Inflammatory macrophage treated with lipopolysaccharide for 4 hours (primary cell): ENCODE results near the gene TMEM254.
"Not testable (repeated sequence)": the region's sequence is repeated elsewhere in the genome, so short reads cannot be mapped to it uniquely, and the experiment has no call there.

Experiments used
- DNase-seq: peaks from one replicate; pipeline ENCODE4 v3.0.0-alpha.2; 2020

TMEM254 gene, protein sequence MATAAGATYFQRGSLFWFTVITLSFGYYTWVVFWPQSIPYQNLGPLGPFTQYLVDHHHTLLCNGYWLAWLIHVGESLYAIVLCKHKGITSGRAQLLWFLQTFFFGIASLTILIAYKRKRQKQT

DNA sequence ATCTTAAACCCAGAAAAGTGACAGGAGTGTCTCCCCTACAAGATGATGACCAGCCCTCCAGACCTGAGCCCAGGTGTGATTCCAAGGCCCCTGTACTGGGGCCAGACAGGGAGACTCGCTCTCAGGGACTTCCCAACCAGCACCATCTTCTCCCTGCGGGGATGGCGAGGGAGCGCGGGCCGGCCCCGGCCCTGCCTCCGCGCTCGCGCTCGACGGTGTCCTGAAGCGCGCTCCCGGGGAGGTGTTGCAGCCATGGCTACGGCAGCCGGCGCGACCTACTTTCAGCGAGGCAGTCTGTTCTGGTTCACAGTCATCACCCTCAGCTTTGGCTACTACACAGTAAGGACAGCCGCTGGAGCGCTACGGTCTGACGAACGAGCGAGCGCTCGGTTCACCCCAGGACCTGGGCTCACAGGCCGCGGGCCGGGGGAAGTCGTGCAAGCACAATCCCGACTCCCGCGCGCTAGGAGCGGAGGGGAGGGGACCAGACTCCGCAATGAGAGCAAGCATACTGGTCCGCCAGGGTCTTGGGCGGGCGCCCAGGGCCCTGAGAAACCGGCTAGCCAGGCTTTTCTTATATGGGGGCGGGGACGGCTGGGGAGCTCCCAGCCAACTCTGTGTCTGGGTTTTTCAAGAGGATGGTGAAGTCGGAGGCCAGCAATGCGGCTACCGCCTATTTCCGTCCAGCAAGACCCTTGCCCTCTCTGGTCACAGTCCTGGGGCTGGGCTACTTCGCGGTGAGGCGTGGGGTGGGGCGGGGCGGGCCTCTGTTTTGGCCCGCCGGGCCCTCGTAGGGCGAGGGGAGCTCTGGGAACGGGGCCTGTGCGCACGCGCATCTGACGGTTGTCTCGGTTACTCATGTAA lies at the start of gene TMEM254:
Gene TMEM254 (plus strand): TSS at position 218 of the 864 bp plus-strand sequence. CDS start 35 bp downstream, at position 253.
- DNase-seq = peak; percentile 94

DNA sequence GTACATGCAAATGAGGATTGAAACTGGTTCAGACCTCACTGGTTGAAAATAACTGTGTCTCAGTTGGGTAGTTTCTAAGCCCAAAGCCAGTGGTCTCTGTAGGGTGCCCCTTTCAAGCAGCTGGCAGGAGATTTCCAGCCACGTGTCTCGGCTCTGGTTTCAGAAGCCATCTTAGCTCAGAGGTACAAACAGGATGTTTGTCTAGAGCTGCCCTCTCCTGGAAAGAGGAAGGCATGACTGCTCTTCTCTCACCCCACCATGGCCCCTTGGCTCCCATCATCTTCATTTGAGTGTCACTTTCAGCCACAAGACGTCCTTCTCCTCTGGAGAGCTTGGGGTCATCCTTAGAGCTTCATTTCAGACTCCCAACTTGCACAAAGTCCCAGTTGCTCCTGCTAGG lies 49.3 kb upstream of the TMEM254 start:
- peak; percentile 18 for DNase-seq

DNA sequence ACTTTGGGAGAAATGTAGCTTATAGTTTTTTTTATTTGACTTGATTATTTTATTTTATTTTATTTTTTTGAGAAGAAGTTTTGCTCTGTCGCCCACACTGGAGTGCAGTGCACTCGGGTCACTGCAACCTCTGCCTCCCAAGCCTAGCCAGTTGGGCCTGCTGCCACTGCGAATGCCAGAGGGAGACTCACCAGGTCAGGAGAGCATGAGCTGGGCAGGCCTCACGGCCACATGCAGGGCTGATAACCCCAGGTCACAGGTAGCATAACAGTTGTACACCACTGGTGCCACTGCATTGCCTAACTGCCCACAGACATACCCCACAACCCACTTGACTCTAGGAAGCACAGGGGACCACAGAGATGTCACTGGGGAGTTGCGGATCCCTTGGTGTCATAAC lies 48.6 kb upstream of the TMEM254 start:
- DNase-seq = not testable (repeated sequence)

DNA sequence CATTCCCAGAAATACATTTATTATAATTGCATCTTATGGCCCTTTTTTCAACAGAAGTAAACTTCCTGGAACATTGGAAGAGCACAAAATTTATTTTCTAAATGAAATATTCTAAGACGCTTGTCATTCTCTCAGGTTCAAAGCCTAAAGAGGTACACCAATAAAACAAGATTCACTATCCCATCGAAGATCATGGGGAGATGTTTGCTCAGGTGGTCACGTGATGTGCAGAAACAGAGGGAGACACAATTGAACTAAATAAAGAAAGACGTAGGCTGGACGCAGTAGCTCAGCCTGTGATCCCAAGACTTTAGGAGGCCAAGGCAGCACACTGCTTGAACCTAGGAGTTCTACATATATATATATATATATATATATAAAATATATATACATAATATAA lies 46.0 kb upstream of the TMEM254 start:
- DNase-seq = no peak

DNA sequence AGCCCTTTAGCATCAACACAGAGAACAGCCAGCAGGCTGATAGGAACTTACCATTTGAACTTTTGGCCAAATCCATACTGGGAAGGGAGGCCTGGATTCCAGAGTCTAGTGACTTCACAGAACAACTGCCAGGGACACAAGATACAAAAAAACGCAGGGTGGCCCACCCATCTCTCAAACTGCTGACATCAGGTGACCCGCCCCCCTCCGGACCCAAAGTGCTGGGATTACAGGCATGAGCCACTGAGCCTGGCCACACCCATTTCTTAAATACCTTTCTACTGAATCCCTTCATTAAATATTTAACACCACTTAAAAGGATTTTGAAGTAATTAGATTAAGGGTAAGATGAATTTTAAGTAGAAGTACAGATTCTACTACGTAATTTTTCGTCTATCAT lies 43.7 kb upstream of the TMEM254 start:
- DNase-seq = not testable (repeated sequence)

DNA sequence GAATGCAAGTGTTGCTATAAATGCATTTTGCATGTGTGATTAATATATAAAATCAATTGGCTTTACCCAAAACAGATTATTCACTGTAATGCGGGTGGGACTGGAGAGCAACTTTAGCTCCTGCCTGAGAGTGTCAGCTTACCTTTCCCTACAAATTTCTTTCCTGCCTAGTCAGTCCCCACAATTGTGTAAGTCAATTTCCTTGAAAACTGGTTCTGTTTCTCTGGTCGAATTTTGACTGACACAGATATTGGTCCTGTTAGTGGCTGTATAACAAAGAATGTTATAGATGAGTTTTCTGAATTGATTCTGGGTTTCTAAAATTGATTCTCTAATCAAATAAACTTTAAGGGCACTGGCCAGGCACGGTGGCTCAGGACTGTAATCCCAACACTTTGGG lies 43.0 kb upstream of the TMEM254 start:
- not testable (repeated sequence) for DNase-seq

DNA sequence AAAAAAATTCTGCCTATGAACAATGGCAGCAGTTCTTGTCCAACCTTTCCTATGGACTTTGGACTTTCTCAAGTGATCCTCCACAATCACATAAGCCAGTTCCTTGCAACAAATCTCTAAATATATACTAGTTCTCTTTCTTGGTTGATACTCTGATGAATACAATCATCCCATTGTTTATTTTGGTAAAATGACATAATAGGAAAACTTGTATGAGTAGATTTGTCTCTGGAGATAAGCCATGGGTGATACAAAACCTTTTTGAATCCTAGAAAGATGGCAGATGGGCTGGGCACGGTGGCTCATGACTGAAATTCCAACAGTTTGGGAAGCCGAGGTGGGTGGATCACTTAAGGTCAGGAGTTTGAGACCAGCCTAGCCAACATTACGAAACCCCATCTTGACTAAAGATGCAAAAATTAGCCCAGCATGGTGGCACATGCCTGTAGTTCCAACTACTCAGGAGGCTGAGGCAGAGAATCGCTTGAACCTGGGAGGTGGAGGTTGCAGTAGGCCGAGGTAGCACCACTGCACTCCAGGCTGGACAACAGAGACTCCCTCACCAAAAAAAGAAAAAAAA lies 41.5 kb upstream of the TMEM254 start:
- DNase-seq = not testable (repeated sequence)

DNA sequence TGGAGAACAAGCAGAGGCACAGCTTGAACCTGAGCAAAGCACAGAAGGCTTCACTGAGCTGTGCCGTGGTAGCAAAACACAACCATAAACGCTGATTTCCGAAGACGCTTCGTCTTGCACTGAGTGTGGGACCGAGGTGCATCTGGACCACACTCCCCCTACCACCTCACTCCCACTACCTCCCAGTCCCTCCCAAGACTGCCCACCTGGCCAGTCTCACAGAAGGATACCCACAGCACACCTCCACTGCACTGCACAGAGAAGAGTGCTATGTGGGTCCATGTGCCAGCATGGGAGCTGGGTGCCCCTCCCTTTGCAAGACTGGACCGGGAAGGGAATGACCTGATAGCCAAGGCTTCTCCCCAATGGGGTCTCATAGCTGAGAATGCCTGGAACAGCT lies 40.2 kb upstream of the TMEM254 start:
- not testable (repeated sequence) for DNase-seq

DNA sequence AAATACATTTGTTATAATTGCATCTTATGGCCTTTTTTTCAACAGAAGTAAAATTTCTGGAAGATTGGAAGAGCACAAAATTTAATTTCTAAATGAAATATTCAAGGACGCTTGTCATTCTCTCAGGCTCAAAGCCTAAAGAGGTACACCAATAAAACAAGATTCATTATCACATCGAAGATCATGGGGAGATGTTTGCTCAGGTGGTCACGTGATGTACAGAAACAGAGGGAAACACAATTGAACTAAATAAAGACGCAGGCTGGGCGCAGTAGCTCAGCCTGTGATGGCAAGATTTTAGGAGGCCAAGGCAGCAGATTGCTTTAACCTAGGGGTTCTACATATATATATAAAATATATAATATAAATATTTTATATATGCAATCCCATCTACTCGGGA lies 37.3 kb upstream of the TMEM254 start:
- no peak for DNase-seq

DNA sequence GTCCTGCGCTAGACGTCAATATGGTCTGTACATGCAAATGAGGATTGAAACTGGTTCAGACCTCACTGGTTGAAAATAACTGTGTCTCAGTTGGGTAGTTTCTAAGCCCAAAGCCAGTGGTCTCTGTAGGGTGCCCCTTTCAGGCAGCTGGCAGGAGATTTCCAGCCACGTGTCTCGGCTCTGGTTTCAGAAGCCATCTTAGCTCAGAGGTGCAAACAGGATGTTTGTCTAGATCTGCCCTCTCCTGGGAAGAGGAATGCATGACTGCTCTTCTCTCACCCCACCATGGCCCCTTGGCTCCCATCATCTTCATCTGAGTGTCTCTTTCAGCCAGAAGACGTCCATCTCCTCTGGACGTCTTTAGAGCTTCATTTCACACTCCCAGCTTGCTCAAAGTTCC lies 33.5 kb upstream of the TMEM254 start:
- peak; percentile 4 for DNase-seq

DNA sequence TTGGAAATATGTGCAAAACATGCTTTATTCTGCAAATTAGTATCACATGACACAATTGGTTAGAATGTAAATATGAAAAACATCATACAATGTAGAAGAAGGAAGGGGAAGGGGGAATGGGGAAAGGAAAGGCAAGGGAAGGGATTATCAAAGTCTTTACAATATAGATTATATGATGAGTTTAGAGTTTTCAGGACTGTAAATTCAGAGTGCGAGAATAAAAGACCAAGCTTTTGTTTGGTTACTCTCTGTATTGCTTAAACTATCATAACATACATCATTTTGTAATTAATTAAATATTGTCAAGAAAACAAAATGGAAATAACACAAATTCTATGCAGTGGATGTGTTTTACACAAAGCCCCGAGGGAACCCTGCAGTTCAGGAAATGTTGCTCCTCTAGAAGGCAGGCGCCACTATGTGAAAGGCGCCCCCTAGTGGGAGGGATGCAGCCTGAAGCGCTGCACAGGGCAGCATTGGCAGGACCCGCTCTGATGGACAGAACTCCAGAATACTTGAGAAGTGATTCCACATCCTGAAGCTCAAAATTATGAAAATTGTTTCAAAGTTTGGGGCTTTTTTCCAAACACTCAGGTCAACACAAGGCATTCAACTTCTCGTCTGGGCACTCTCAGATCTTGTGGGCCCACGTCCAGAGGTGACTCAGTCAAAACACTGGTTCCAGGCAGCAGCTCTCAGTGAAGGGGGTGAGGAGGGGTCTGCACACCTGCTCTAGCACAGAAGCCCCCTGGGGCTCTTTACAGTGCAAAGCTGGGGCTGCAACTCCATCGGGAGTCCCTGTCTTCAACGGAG lies 31.6 kb upstream of the TMEM254 start:
- peak; percentile 74 for DNase-seq

DNA sequence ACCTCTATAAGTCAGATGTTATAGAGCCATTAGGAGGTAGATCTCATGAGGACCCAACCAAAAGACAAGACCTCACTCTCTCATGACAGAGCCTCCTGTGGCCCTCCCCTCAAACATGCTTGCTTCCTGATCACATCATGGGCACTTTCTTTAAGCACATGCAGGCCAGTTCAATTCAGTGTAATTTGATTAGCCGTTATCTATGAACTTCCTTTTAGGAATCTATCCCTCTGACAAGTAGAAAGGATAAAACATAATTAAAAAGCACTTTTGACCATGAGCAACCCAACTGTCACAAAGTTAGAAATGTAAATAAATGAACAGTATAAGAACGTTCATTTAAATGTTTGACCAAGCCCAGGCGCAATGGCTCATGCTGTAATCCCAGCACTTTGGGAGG lies 27.7 kb upstream of the TMEM254 start:
- no peak for DNase-seq

DNA sequence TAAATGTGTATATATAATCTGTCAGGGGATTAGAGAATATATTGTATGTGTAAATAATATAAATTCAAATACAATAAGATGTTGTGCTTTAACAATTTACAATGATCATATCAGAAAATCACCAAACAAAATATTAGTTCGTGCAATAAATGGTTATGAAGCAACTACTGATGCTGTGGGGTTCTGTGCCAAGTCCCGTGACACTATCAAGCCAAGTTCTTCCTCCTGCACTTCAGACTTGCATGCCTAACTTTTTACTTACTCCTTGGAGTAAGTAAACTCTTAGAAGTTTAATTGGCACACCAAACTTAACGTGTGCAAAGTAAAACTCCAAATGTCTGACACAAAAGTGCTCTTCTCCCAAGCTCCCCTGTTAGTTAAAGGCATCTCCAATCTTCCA lies 26.5 kb upstream of the TMEM254 start:
- DNase-seq = no peak

DNA sequence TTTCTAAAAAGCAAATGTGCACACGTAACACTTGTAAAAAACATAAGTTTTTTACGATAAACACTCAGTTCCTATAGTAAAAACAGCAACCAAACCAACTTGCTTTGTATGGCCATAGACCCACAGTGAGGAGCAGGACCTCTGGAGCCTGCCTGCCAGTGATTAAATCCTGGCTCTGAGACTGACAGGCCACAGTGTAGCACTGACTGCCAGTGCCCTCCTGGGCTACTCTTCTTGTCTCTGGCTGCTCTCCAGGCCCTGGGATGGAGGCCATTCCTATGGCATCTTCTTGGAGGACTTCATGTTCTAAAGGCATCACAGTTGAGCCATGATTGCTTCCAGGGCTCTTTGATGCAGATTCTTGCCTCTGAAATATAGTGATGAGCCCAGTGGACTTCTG lies 22.7 kb upstream of the TMEM254 start:
- no peak for DNase-seq

DNA sequence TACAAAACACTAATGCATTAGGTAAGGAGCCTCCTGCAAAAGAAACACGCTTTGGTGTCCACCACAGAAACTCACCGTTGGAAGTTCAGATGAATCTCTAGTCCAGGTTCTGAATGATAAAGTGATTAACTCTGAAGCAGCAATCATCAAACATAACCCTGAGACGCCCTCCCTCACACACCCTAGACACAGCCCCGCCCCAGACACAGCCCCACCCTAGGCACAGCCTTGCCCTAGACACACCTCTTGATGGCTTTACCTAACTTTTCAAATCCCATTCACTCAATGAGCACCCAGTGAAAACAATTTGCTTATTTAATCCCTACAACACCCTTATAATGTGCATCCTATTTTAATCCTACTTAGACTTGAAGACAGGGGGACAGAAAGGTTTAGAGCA lies 21.3 kb upstream of the TMEM254 start:
- DNase-seq = no peak

DNA sequence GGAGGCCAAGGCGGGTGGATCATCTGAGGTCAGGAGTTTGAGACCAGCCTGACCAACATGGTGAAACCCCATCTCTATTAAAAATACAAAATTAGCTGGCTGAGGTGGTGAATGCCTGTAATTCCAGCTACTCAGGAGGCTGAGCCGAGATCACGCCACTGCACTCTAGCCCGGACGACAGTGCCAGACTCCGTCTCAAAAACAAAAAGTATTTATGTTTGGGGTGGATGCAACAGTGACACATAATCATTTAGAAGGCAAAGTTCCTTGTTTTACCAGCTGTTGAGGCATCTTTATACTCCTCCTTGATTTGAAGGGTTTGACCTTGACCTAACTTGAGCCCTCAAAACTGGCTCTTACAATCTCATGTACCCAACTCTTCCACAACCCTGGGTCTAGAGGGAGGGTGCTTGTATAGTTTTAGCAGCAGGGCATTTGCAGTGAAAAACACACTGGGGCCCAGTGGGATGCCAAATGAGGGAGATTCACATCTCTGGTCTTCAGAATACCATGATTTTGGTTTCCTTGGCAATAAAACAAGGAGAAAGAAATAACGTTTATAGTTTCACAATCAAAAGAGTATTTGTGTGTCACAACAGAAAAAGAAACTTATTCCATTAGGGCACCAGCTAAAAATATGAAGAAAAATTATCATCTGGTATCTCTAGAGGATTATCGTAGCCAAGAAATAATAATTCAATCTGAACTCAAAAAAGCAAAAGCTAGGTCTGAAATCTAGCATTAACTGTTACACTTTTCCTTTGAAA lies 14.2 kb upstream of the TMEM254 start:
- no peak for DNase-seq

DNA sequence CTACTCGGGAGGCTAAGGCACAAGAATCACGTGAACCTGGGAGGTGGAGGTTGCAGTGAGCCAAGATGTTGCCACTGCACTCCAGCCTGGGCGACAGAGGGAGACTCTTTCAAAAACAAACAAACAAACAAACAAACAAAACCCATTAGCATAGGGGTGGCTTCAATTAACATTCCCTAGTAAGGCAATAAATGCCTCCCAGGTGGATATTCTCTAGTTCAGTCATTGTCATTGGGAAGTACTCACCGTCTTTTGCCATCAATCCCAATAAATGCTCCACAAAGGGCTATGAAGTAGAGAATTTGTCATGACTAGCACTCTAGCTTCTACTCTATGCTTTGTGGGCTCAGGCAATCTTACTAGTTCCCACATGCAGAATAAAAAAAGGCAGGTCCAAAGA lies 11.7 kb upstream of the TMEM254 start:
- no peak for DNase-seq

DNA sequence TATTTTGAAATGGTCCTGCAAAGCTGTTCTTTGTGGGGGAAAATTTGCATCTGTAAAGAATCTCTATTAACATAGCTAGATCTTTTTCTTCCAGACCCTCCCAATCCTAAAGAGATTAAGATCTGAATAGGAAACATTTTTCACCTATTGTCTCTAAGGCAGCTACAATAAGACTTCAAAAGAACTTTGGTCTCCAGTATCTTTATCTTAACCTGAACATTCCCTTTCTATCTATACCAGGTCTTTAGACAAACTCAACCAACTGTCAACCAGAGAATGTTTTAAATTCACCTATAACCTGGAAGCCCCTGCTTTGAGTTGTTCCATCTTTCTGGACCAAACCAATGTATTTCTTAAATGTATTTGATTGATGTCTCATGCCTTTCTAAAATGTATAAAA lies 10.6 kb upstream of the TMEM254 start:
- DNase-seq = not testable (repeated sequence)

DNA sequence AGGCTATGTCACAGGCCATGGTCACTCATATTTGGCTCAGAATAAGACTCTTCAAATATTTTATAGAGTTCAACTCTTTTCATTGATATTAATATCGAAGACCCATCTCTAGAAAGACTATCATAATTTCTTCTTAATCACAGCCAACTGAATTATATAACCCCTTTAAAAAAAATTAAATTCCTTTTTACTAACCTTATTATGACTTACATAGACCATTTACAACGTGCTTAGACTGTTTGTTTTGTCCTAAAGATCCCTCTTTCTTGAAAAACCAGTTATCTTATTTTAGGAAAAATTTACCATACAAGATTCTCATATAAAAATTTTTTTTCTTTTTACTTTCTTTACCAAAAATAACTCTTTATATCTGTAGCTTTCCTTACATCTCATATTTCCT lies 10.2 kb upstream of the TMEM254 start:
- no peak for DNase-seq

DNA sequence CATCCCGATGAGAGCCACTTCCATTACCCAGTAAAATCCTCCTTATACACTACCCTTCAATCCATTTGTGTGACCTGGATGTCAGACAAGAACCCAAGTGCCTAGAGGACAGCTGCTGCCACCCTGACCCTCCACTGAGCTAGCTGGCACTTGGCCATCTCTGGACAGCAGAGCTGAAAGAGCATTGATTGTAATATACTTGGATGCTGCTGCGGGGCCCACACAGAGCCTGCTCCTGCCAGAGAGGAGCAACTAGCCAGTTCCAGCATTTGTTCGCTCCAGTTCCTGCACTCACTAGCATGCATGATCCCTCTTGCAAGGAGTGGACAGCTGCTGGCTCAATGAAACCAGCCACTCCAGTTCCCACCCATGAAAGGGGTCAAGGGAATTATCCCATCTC lies 8.4 kb upstream of the TMEM254 start:
- DNase-seq = no peak

DNA sequence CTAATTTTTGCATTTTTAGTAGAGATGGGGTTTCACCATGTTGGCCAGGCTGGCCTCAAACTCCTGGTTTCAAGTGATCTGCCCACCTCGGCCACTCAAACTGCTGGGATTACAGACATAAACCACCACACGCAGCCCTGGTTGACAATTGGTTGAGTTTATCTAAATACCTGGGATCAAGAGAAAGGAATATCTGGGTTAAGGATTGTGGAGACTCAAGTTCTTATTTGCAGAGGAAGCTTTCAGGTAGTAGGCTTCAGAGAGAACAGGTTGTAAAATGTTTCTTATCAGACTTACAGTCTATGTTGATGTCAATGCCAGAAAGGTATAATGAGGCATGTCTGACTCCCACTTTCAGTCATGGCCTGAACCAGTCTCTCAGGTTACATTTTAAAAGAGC lies 5.9 kb upstream of the TMEM254 start:
- no peak for DNase-seq

DNA sequence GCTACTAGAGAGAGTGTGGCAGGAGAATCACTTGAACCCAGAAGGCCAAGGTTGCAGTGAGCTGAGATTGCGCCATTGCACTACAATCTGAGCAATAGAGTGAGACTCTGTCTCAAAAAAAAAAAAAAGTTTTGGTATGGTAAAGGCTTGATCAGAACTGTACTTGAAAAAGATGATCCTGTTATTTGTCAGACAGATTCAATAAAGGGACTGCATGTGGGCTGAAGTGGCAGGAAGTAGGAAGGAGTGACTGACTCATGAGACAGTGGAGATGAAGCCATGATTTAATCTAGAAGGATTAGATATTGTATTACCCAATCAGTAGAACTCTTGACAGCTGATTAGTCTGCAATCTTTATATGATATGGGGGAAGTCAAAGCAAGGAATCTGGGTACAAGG lies 2.7 kb upstream of the TMEM254 start:
- DNase-seq = peak; percentile 85
